A673 (cell line): Measurements from ENCODE around the gene DNAI1. TPM values are rescaled to one million over a fixed set of nuclear protein-coding genes. Genes with fewer than 3 reads are reported as not detected.
"Not testable (repeated sequence)": the region's sequence is repeated elsewhere in the genome, so short reads cannot be mapped to it uniquely, and the experiment has no call there.

Experiments
- BruUV-seq: library from RNA; stranded (reverse); fragments of 400-500 nt; replicated peaks from 2 replicates; lab custom pipeline; 2021; lab: Mats Ljungman, UMichigan
- CTCF ChIA-PET: fragments of 300-600 bp; sonication (Branson Sonifier 250); formaldehyde crosslinking; loops from one replicate; lab custom pipeline; 2022; ENCODE audit warnings: antibody characterized with exemption; lab: Charles Lee
- POLR2A ChIA-PET: fragments of 300-600 bp; sonication (Branson Sonifier 250); formaldehyde crosslinking; loops from one replicate; lab custom pipeline; 2022; ENCODE audit warnings: antibody characterized with exemption; ENCODE audit not compliant: low non-redundant PET; lab: Charles Lee
- DNase-seq: peaks from one replicate; pipeline ENCODE4 v3.0.0-alpha.2; 2015; ENCODE audit warnings: low spot score
- H3K27ac ChIP-seq: fragments of 200-600 bp; sonication (generic); 2 replicates; pipeline ENCODE4 v1.5.1; 2016; ENCODE audit warnings: mixed run types, low read depth, mild to moderate bottlenecking, mixed read lengths, antibody characterized with exemption, low read length; ENCODE audit not compliant: poor library complexity, severe bottlenecking
- H3K27me3 ChIP-seq: fragments of 200-600 bp; sonication (generic); replicated peaks from 2 replicates; pipeline ENCODE4 v1.6.1; 2017; ENCODE audit warnings: mixed run types, low read depth, mild to moderate bottlenecking, mixed read lengths, antibody characterized with exemption, low read length; ENCODE audit not compliant: insufficient read depth, poor library complexity
- H3K36me3 ChIP-seq: fragments of 200-600 bp; sonication (generic); 2 replicates; pipeline ENCODE4 v1.6.1; 2016; ENCODE audit warnings: mixed run types, mild to moderate bottlenecking, mixed read lengths, antibody characterized with exemption, low read length; ENCODE audit not compliant: insufficient read depth, poor library complexity, severe bottlenecking
- H3K4me1 ChIP-seq: fragments of 200-600 bp; sonication (generic); 2 replicates; pipeline ENCODE4 v1.6.1; 2017; ENCODE audit warnings: mixed run types, mild to moderate bottlenecking, mixed read lengths, antibody characterized with exemption, low read length; ENCODE audit not compliant: insufficient read depth, poor library complexity, severe bottlenecking
- H3K4me3 ChIP-seq: fragments of 200-600 bp; sonication (generic); 2 replicates; pipeline ENCODE4 v1.5.1; 2016; ENCODE audit warnings: low read depth, mixed run types, mild to moderate bottlenecking, mixed read lengths, low read length; ENCODE audit not compliant: poor library complexity, severe bottlenecking
- H3K9me3 ChIP-seq: fragments of 200-600 bp; sonication (generic); 2 replicates; pipeline ENCODE4 v1.6.1; 2016; ENCODE audit warnings: mixed run types, low read depth, mild to moderate bottlenecking, mixed read lengths, antibody characterized with exemption, low read length; ENCODE audit not compliant: poor library complexity, severe bottlenecking
- EZH2 ChIP-seq: fragments of 200-600 bp; sonication (generic); IDR thresholded peaks from 2 replicates; pipeline ENCODE4 v1.6.1; 2017; ENCODE audit warnings: borderline replicate concordance, low read depth, mild to moderate bottlenecking, mixed read lengths, antibody characterized with exemption, low read length; ENCODE audit not compliant: poor library complexity, severe bottlenecking
- intact Hi-C: fragments of 100-400 bp; cut with micrococcal nuclease; formaldehyde crosslinking; loops from one replicate; pipeline ENCODE4 v1.10.0; 2022; ENCODE audit not compliant: unreplicated experiment
- total RNA-seq: library from RNA; stranded (reverse); gene quantifications from 2 replicates; pipeline ENCODE4 v1.2.3, GENCODE V29; 2021
- TF ChIP-seq, protein P1 (sequence below): fragments of 300-800, 200-600 bp; sonication (generic); conservative IDR thresholded peaks from 2 replicates; pipeline ENCODE4 v1.5.1; 2017; ENCODE audit warnings: low read depth, mild to moderate bottlenecking, antibody characterized with exemption, low read length, moderate library complexity, mixed read lengths

DNAI1 gene
- total RNA-seq, 1 experiment from 2014 or later = not detected

- DNase-seq = peak; percentile 92
- Histone ChIP-seq H3K36me3 (no peaks in the 10 kb centered on the region), H3K27ac (no peak within 1 kb of the TSS), H3K4me1 (peaks cover 10% of the 10 kb centered on the region), H3K4me3 (peak within 1 kb of the TSS; percentile 48), H3K27me3 (no peaks in the 10 kb centered on the region), H3K9me3 (no peaks in the 10 kb centered on the region)
- TF ChIP-seq, protein P1, sequence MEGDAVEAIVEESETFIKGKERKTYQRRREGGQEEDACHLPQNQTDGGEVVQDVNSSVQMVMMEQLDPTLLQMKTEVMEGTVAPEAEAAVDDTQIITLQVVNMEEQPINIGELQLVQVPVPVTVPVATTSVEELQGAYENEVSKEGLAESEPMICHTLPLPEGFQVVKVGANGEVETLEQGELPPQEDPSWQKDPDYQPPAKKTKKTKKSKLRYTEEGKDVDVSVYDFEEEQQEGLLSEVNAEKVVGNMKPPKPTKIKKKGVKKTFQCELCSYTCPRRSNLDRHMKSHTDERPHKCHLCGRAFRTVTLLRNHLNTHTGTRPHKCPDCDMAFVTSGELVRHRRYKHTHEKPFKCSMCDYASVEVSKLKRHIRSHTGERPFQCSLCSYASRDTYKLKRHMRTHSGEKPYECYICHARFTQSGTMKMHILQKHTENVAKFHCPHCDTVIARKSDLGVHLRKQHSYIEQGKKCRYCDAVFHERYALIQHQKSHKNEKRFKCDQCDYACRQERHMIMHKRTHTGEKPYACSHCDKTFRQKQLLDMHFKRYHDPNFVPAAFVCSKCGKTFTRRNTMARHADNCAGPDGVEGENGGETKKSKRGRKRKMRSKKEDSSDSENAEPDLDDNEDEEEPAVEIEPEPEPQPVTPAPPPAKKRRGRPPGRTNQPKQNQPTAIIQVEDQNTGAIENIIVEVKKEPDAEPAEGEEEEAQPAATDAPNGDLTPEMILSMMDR = no peak
- no peak for TF ChIP-seq EZH2
- no TSS peak for BruUV-seq
- intact Hi-C loops = no loop called here
- POLR2A ChIA-PET = interaction anchor here (0.6 kb wide), 1 partner anchor 502 kb away, joined by 5 read pairs; no protein-coding TSS in a partner anchor
- CTCF ChIA-PET = interaction anchor here (0.5 to 1.4 kb wide), 2 partner anchors 74 to 119 kb away, joined by 3 to 4 read pairs; no protein-coding TSS in a partner anchor
Observed at GRCh38 chr9:34522971-34523797, 64.6 kb downstream of the DNAI1 start, which contains the start of gene ENHO. TSS of gene ENHO (minus strand) at chr9:34522990. CDS start at chr9:34521695, 1,295 bp downstream.

- no peak for TF ChIP-seq EZH2
- TF ChIP-seq, protein P1 = no peak
- BruUV-seq = no TSS peak
- ChIA-PET POLR2A (no interaction called here), CTCF (interaction anchor here (1.1 to 1.4 kb wide), 2 partner anchors 80 to 120 kb away, joined by 3 to 4 read pairs; no protein-coding TSS in a partner anchor)
- H3K4me3 ChIP-seq = no peak overlapping the region
- no peaks in the 10 kb centered on the region for H3K36me3 ChIP-seq
- peaks cover 10% of the 10 kb centered on the region for H3K4me1 ChIP-seq
- intact Hi-C loops = no loop called here
- H3K27ac ChIP-seq = no peak overlapping the region
- H3K27me3 ChIP-seq = no peaks in the 10 kb centered on the region
- H3K9me3 ChIP-seq = no peaks in the 10 kb centered on the region
- peak; percentile 51 for DNase-seq
Observed at GRCh38 chr9:34524349-34524748, 65.7 kb downstream of the DNAI1 start.

DNA sequence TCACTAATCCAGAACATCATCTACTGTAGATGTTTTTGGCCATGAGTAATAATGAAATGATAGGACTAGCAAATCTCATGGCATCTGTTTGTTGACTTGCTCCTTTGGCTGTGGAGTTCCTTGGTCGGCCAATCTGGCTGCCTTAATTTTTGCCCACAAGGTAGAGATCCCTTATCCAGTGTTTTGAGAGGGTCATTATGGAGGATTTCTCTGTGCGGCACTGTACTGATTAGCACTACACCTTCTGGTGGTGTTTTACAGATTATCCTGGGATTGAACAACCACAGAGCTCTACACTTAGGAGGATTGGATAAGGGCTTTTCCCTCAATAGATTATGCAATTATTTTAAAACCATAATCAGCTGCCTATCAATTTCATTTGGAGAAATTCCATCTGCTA is 67.4 kb downstream of the DNAI1 start:
- intact Hi-C loops = no loop called here
- no peak for TF ChIP-seq EZH2
- TF ChIP-seq, protein P1 = no peak
- Histone ChIP-seq H3K4me3 (no peak overlapping the region), H3K27me3 (no peaks in the 10 kb centered on the region), H3K4me1 (peaks cover 10% of the 10 kb centered on the region), H3K27ac (no peak overlapping the region), H3K36me3 (no peaks in the 10 kb centered on the region), H3K9me3 (no peaks in the 10 kb centered on the region)
- POLR2A ChIA-PET = no interaction called here
- no peak for DNase-seq
- BruUV-seq = no TSS peak
- CTCF ChIA-PET = no interaction called here

GRCh38 chr9:34532041-34532440 is 73.4 kb downstream of the DNAI1 start:
- intact Hi-C loops, BruUV-seq, H3K36me3 ChIP-seq, H3K9me3 ChIP-seq, CTCF ChIA-PET, DNase-seq, H3K4me1 ChIP-seq, H3K4me3 ChIP-seq, POLR2A ChIA-PET, H3K27ac ChIP-seq: not testable (repeated sequence)
- peaks cover 13% of the 10 kb centered on the region for H3K27me3 ChIP-seq
